Pancreas (tissue), 10 donors: Measurements from ENCODE around the gene UBAC2. TPM values are rescaled to one million over a fixed set of nuclear protein-coding genes. Genes with fewer than 3 reads are reported as not detected.

Experiments
- ATAC-seq, 4 donors: fragments of 200-7000 bp; cut with Tn5 transposase; one replicate each; pipeline versions ENCODE4 v1.8.0 to v1.9.1; 2020; ENCODE audit warnings: mild to moderate bottlenecking in 4 of 4, moderate library complexity in 4 of 4
- DNase-seq, 6 donors: peaks; one replicate each; pipeline ENCODE4 v3.0.0-alpha.2; 2020
- FAIRE-seq: peaks from 2 replicates; lab custom pipeline; 2012; peaks lifted over from hg19 to GRCh38; lab: Jason Lieb, UNC
- H3K27ac ChIP-seq, 4 donors: fragments of 200-600 bp; sonication (generic); 1 replicate in 3 of 4; 2 replicates in 1 of 4; pipeline versions ENCODE4 v1.5.0 to v1.8.0; 2020
- H3K27me3 ChIP-seq, 4 donors: fragments of 200-600 bp; one replicate each; pipeline ENCODE4 v1.8.0; 2021
- H3K36me3 ChIP-seq, 3 donors: fragments of 200-600 bp; sonication (generic) in 1 of 3; one replicate each; pipeline versions ENCODE4 v1.5.0 to v1.8.0; 2020 to 2021
- H3K4me1 ChIP-seq, 3 donors: fragments of 200-600 bp; one replicate each; pipeline ENCODE4 v1.8.0; 2021
- H3K4me3 ChIP-seq, 4 donors: fragments of 200-600 bp; sonication (generic) in 2 of 4; one replicate each; pipeline versions ENCODE4 v1.5.0 to v1.8.0; 2020 to 2021
- H3K9me3 ChIP-seq, 4 donors: fragments of 200-600 bp; one replicate each; pipeline ENCODE4 v1.8.0; 2021
- CTCF ChIP-seq, 4 donors: fragments of 200-600 bp; sonication (generic) in 3 of 4; IDR thresholded peaks; one replicate each; pipeline versions ENCODE4 v1.5.0 to v1.8.0; 2021; ENCODE audit warnings: antibody characterized with exemption in 4 of 4
- WGBS, 2 donors: extraction: QIAGEN DNeasy Blood & Tissue Kit; methylation state at CpG; one replicate each; pipeline ENCODE4 v1.1.7; 2013; 5-methylcytosine and 5-hydroxymethylcytosine counted together
- intact Hi-C, 3 donors: fragments of 100-400 bp; cut with DNase I; formaldehyde crosslinking; loops; one replicate each; pipeline versions ENCODE4 v1.11.1 to v1.14.2; 2022
- polyA plus RNA-seq, 2 donors: library from polyadenylated mRNA; stranded (reverse); fragments of 200-250 nt; gene quantifications; one replicate each; pipeline ENCODE4 v1.2.3, GENCODE V29; 2013
- total RNA-seq, 6 donors: library from RNA; stranded (reverse); fragmentation: NEBNext Ultra II Directional in 4 of 6; extraction: Animal tissue kit (Norgen Biotek cat#: 25700) in 4 of 6; gene quantifications; one replicate each; pipeline versions ENCODE4 v1.2.1 to v1.2.4, GENCODE V29; 2021 to 2023
- donor health status: healthy with polysubstance abuse.
- donor health status: DM: no; HTN: no; CAD: no; lungs with moderate emphysema.
- donor health status: DM: no; HTN: no; CAD: no.
- donor health status: control.
- donor health status: control.
- donor health status: Bipolar disorder and iron deficiency.
- donor health status: DM: yes; HTN: yes; CAD: no.
- donor health status: DM: no; HTN: no; CAD: no.
- donor health status: DM: no; HTN: no; CAD: no.
- donor health status: DM: yes; HTN: yes; CAD: no.

The UBAC2 gene
- total and polyA plus RNA-seq, 8 donors: 17.5 to 29.5 (median 26.9) TPM

- Histone ChIP-seq H3K9me3 (no peaks in the 10 kb centered on the region), H3K27ac (no peak overlapping the region), H3K27me3 (no peaks in the 10 kb centered on the region), H3K4me3 (no peak overlapping the region), H3K36me3 (no peaks in the 10 kb centered on the region), H3K4me1 (no peaks in the 10 kb centered on the region)
- DNase-seq (peak in 1 of 6 donors; percentile 29), ATAC-seq (peak in 2 of 4 donors; percentile 32 to 50), FAIRE-seq (no peak)
- WGBS, 2 donors: 89 to 95% methylated on average over 14 of the region's 14 CpGs
- TF ChIP-seq CTCF (IDR thresholded peaks at IDR 0.05): no peak
- intact Hi-C loops: no loop called here
Observed at GRCh38 chr13:99415851-99416331, 215.2 kb downstream of the UBAC2 start.

- FAIRE-seq (no peak), ATAC-seq (no peak), DNase-seq (peak in 1 of 6 donors; percentile 44)
- no peaks in the 10 kb centered on the region for H3K4me1 ChIP-seq
- no peaks in the 10 kb centered on the region for H3K36me3 ChIP-seq
- H3K4me3 ChIP-seq: no peak overlapping the region
- H3K27ac ChIP-seq: no peak overlapping the region
- no peaks in the 10 kb centered on the region for H3K9me3 ChIP-seq
- H3K27me3 ChIP-seq: no peaks in the 10 kb centered on the region
- intact Hi-C loops: no loop called here
- TF ChIP-seq CTCF (IDR thresholded peaks at IDR 0.05): no peak
- 58 to 65% methylated on average over 24 of the region's 24 CpGs for WGBS, 2 donors
Observed at GRCh38 chr13:99416411-99417121, 215.9 kb downstream of the UBAC2 start.

- H3K4me3 ChIP-seq: no peak overlapping the region
- no peaks in the 10 kb centered on the region for H3K9me3 ChIP-seq
- WGBS, 2 donors: 76 to 83% methylated on average over 19 of the region's 19 CpGs
- no peak overlapping the region for H3K27ac ChIP-seq
- ATAC-seq: no peak
- FAIRE-seq: no peak
- H3K27me3 ChIP-seq: no peaks in the 10 kb centered on the region
- intact Hi-C loops: no loop called here
- no peaks in the 10 kb centered on the region for H3K36me3 ChIP-seq
- H3K4me1 ChIP-seq: no peaks in the 10 kb centered on the region
- TF ChIP-seq CTCF (IDR thresholded peaks at IDR 0.05): no peak
- DNase-seq: peak in 1 of 6 donors; percentile 43
Observed at GRCh38 chr13:99417201-99418102, 216.8 kb downstream of the UBAC2 start.

- no peak overlapping the region for H3K4me3 ChIP-seq
- TF ChIP-seq CTCF (IDR thresholded peaks at IDR 0.05): no peak
- H3K9me3 ChIP-seq: no peaks in the 10 kb centered on the region
- no peaks in the 10 kb centered on the region for H3K27me3 ChIP-seq
- no peak for ATAC-seq
- WGBS, 2 donors: 71 to 75% methylated on average over 15 of the region's 15 CpGs
- intact Hi-C loops: no loop called here
- no peak for FAIRE-seq
- DNase-seq: peak in 1 of 6 donors; percentile 11
- no peaks in the 10 kb centered on the region for H3K36me3 ChIP-seq
- no peaks in the 10 kb centered on the region for H3K4me1 ChIP-seq
- no peak overlapping the region for H3K27ac ChIP-seq
Observed at GRCh38 chr13:99418103-99418842, 217.6 kb downstream of the UBAC2 start.
